GM18502 (cell line): Measurements from ENCODE around the gene SLC41A3.

Experiments used
- ATAC-seq: cut with Tn5 transposase; IDR thresholded peaks from one replicate; pipeline ENCODE4 v1.9.1; 2021; ENCODE audit warnings: mild to moderate bottlenecking; ENCODE audit not compliant: unreplicated experiment, poor library complexity

The SLC41A3 gene

GRCh38 chr3:126121074-126121473, 37.1 kb upstream of the SLC41A3 start:
- ATAC-seq, result no peak

- ATAC-seq, result no peak
Observed at GRCh38 chr3:126119976-126120375, 36.1 kb upstream of the SLC41A3 start.

GRCh38 chr3:126119008-126119675, 35.2 kb upstream of the SLC41A3 start:
- no peak for ATAC-seq

- no peak for ATAC-seq
Observed at GRCh38 chr3:126118591-126118990, 34.7 kb upstream of the SLC41A3 start.

GRCh38 chr3:126117786-126118185, 33.9 kb upstream of the SLC41A3 start:
- ATAC-seq, result no peak

GRCh38 chr3:126117212-126117611, 33.3 kb upstream of the SLC41A3 start:
- ATAC-seq, result no peak

GRCh38 chr3:126116526-126116925, 32.6 kb upstream of the SLC41A3 start:
- ATAC-seq, result no peak

- no peak for ATAC-seq
Observed at GRCh38 chr3:126114443-126115386, 30.8 kb upstream of the SLC41A3 start.

- ATAC-seq, result no peak
Observed at GRCh38 chr3:126113733-126114442, 30.0 kb upstream of the SLC41A3 start.

- no peak for ATAC-seq
Observed at GRCh38 chr3:126113238-126113555, 29.3 kb upstream of the SLC41A3 start.

GRCh38 chr3:126112531-126113237, 28.8 kb upstream of the SLC41A3 start:
- ATAC-seq, result no peak

GRCh38 chr3:126111566-126112475, 27.9 kb upstream of the SLC41A3 start:
- ATAC-seq, result no peak

- ATAC-seq, result no peak
Observed at GRCh38 chr3:126111126-126111551, 27.2 kb upstream of the SLC41A3 start.

- no peak for ATAC-seq
Observed at GRCh38 chr3:126110431-126111125, 26.7 kb upstream of the SLC41A3 start.

- no peak for ATAC-seq
Observed at GRCh38 chr3:126109880-126110235, 25.9 kb upstream of the SLC41A3 start.

GRCh38 chr3:126109146-126109879, 25.4 kb upstream of the SLC41A3 start:
- ATAC-seq, result no peak

GRCh38 chr3:126108676-126109050, 24.7 kb upstream of the SLC41A3 start:
- ATAC-seq, result no peak

- ATAC-seq, result no peak
Observed at GRCh38 chr3:126107957-126108675, 24.2 kb upstream of the SLC41A3 start.
